Rectal smooth muscle tissue (tissue), 1 donor: ENCODE data around the gene ZNF211.

Experiments
- H3K27ac ChIP-seq: one replicate; pipeline ENCODE4 v1.7.0; 2013; ENCODE audit warnings: low read depth, low read length, inconsistent platforms
- H3K27me3 ChIP-seq: one replicate; pipeline ENCODE4 v1.7.0; 2013; ENCODE audit warnings: low read length; ENCODE audit not compliant: control insufficient read depth, insufficient read depth
- H3K36me3 ChIP-seq: one replicate; pipeline ENCODE4 v1.7.0; 2013; ENCODE audit warnings: low read length; ENCODE audit not compliant: control insufficient read depth, insufficient read depth
- H3K4me1 ChIP-seq: one replicate; pipeline ENCODE4 v1.7.0; 2013; ENCODE audit warnings: low read length; ENCODE audit not compliant: control insufficient read depth, insufficient read depth
- H3K4me3 ChIP-seq: one replicate; pipeline ENCODE4 v1.7.0; 2013; ENCODE audit warnings: low read length
- H3K9ac ChIP-seq: one replicate; pipeline ENCODE4 v1.7.0; 2013; ENCODE audit warnings: low read length

The ZNF211 gene

DNA sequence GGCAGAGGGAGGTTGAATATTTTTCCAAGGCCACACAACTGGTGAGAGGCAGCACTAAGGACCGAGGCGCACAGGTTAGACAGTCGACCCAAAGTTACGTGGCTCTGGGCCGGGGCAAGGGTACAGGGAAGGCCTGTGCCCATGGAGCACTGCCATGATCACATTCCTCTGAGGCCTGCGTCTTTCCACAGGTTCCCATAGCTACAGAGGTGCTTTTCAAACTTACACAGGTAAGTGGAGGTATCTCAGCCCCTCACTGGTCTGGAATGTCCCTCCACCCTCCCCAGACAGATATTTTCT is 814 bp downstream of the ZNF211 start:
- Histone ChIP-seq H3K27me3 (no peaks in the 10 kb centered on the region), H3K27ac (no peak overlapping the region), H3K4me3 (peak overlapping the region; percentile 73), H3K4me1 (peaks cover 8% of the 10 kb centered on the region), H3K9ac (no peak overlapping the region), H3K36me3 (peaks cover 26% of the 10 kb centered on the region)

DNA sequence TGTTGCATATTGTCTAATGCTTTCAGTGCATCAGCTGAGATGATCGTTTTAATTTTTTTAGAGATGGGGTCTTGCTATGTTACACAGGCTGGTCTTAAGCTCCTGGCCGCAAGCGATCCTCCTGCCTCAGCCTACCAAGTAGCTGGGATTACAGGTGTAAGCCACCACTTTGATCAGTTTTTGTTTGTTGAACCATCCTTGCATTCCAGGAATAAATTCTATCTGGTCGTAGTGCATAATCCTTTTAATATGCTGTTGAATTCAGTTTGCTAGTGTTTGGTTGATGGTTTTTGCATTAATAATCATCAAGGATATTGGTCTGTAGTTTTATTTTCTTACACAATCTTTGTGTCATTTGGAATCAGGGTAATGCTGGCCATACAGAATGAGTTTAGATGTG is 4.4 kb downstream of the ZNF211 start:
- H3K9ac ChIP-seq = no peak overlapping the region
- H3K36me3 ChIP-seq = peaks cover 50% of the 10 kb centered on the region
- peaks cover 8% of the 10 kb centered on the region for H3K4me1 ChIP-seq
- H3K4me3 ChIP-seq = no peak overlapping the region
- H3K27me3 ChIP-seq = no peaks in the 10 kb centered on the region
- H3K27ac ChIP-seq = no peak overlapping the region

DNA sequence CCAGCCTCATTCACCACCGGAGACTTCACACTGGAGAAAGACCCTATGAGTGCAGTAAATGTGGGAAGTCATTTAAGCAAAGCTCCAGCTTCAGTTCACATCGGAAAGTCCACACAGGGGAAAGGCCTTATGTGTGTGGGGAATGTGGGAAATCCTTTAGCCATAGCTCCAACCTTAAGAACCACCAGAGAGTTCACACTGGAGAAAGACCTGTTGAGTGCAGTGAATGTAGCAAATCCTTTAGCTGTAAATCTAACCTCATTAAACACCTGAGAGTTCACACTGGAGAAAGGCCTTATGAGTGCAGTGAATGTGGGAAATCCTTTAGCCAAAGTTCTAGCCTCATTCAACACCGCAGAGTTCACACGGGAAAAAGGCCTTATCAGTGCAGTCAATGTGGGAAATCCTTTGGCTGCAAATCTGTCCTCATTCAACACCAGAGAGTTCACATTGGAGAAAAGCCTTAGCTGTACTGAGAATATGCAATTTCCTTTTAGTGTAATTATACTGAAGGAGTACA is 8.8 kb downstream of the ZNF211 start:
- Histone ChIP-seq H3K4me3 (peak overlapping the region; percentile 9), H3K36me3 (peaks cover 41% of the 10 kb centered on the region), H3K4me1 (no peaks in the 10 kb centered on the region), H3K9ac (no peak overlapping the region), H3K27ac (no peak overlapping the region), H3K27me3 (no peaks in the 10 kb centered on the region)

DNA sequence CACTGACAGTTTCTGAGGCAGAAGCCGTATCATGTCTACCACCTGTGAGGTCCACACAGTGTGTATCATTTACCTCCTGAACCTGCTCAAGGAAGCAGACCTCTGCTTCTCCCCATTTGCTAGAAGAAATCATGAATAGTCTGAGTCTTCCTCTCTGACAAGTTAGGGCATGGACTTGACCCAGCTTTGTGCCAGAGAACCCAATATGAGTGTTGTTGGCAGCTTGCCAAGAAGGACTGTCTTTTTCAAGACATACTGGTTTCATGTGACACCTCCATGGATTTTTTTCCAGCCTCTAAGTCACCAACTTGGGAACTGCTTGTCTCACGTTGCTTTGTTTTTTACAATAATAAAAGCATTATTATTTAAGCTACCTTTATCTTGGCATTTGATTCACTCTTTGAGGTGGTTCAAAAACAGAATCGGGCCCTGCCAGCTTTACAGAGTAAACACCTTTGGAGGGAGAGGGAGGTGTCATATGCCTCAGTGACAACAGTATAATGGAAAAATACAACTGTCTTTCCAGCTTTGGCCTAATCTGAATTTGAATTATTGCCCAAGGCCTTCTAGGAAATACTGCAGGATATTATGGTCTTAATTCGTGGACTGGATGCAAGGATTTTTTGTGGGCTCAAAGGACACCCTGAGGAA is 9.6 kb downstream of the ZNF211 start:
- no peak overlapping the region for H3K9ac ChIP-seq
- no peaks in the 10 kb centered on the region for H3K27me3 ChIP-seq
- H3K4me1 ChIP-seq = no peaks in the 10 kb centered on the region
- H3K36me3 ChIP-seq = peaks cover 34% of the 10 kb centered on the region
- no peak overlapping the region for H3K27ac ChIP-seq
- peak overlapping the region; percentile 9 for H3K4me3 ChIP-seq

DNA sequence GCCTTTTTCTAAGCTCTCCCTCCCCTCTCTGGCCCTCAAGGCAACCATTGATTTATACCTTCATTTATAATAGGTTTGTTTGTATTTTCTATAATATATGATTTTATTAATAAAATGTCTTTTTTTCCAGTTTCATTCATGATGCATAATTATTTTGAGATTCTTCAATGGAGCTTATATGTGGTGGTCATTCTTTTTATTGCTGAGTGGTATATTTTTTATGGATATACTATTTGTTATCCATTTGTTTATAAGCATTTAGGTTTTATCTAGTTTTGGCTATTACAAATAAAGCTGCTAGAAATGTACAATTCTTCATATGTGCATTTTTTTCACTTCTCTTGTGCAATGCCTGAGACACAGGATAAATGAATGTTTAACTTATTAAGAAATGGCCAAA is 10.8 kb downstream of the ZNF211 start:
- Histone ChIP-seq H3K27ac (no peak overlapping the region), H3K4me3 (no peak overlapping the region), H3K9ac (no peak overlapping the region), H3K27me3 (no peaks in the 10 kb centered on the region), H3K36me3 (peaks cover 30% of the 10 kb centered on the region), H3K4me1 (no peaks in the 10 kb centered on the region)

DNA sequence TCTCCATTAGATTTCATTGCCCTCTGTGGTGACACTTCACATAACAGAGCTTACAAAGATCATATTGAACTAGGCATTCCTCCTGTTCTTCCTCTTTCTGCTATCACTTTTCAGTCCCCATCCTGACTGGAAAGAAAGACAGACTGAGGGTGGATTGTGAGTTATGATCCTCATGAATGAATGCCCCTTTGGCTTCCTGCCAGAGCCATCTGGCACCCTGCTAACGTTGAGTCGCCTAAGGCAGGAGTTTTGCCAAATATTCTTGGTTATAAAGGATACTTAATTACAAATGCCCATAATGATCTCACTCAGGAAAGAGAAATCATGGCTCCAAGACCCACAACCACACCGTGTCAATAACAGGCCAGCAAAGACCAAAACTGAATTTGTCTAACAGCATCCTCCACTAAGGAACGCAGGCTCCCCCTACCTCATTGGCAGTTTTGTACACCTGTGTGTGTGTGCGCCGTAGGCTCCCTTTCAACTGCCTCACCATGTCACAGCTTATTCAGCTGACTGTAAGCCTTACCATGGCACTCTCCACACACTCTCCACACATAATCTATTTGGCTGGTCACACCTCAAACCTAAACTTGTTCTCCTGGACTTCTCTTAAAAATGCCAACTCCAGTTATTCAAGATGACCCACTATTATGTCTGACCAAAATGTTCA is 15.5 kb downstream of the ZNF211 start:
- no peak overlapping the region for H3K4me3 ChIP-seq
- no peaks in the 10 kb centered on the region for H3K4me1 ChIP-seq
- H3K9ac ChIP-seq = no peak overlapping the region
- no peaks in the 10 kb centered on the region for H3K36me3 ChIP-seq
- H3K27ac ChIP-seq = no peak overlapping the region
- no peaks in the 10 kb centered on the region for H3K27me3 ChIP-seq

DNA sequence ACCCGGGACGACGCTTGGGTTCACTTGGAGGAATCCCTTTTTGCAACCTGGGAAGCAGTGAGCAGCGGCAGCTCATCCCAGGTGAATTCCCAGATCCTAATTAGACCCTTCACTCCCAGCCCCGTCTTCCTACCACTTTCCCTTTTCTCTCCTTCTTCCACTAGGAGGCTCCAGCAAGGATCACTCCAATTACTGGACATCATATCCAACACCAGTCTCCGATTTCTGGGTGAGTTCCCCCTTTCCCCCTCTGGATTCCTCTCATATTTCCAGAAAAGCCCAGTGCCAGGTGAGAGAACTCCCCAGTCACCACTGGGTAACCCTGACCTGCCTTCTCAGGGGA is 18.7 kb downstream of the ZNF211 start:
- Histone ChIP-seq H3K9ac (no peak overlapping the region), H3K4me3 (no peak overlapping the region), H3K36me3 (no peaks in the 10 kb centered on the region), H3K27me3 (peaks cover 2% of the 10 kb centered on the region), H3K4me1 (no peaks in the 10 kb centered on the region), H3K27ac (no peak overlapping the region)

DNA sequence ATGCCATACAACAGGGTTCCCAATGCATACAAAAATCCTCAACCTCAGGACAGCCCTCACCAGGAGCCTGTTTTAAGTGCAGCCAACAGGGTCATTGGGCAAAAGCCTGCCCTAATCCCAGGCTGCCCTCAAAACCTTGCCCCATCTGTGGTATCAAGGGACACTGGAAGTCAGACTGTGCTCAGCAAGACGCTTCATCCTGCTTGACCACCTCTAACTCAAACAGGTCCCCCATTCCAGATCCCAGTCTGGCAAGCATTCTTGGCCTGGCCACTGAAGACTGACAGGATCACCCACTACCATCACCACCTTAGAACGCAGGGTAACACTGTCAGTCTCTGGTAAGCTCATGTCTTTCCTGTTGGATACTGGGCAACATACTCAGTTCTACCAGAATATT is 20.7 kb downstream of the ZNF211 start:
- no peaks in the 10 kb centered on the region for H3K36me3 ChIP-seq
- no peak overlapping the region for H3K4me3 ChIP-seq
- no peaks in the 10 kb centered on the region for H3K4me1 ChIP-seq
- H3K9ac ChIP-seq = no peak overlapping the region
- no peak overlapping the region for H3K27ac ChIP-seq
- H3K27me3 ChIP-seq = peaks cover 2% of the 10 kb centered on the region

DNA sequence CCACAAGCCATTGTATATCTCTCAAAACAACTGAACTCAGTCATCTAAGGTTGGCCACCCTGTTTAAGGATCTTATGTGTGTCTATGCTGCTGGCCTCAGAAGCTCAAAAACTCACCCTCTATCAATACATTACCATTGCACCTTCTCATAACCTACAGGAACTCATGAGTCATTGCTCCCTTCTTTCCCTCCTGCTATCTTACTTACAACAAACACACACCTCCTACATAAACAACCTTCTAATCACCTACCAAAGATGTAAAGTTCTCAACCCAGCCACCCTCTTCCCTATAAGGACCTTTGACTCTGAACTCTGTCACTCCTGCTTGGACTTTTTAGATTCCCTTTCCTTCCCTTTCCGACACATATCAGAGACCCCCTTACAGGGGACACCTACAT is 22.5 kb downstream of the ZNF211 start:
- Histone ChIP-seq H3K4me1 (no peaks in the 10 kb centered on the region), H3K36me3 (no peaks in the 10 kb centered on the region), H3K27ac (no peak overlapping the region), H3K27me3 (peaks cover 2% of the 10 kb centered on the region), H3K9ac (no peak overlapping the region), H3K4me3 (no peak overlapping the region)

DNA sequence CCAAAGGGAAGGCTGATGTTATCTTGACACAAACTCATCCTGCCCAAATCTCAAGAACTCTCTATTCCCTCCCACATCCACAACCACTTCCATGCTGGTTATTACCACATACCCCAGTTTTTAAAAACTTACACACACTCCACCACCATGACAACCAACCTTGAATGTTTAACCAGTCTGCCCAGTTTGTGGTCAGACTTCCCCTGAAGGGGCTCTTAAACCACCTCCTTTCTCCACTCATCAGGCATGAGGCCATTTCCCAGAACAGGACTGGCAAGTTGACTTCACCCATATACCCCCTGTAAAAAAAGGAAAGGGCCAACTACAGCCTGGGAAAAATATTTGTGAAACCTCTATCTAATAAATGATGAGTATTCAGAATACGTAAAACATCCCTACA is 23.4 kb downstream of the ZNF211 start:
- Histone ChIP-seq H3K4me1 (no peaks in the 10 kb centered on the region), H3K4me3 (no peak overlapping the region), H3K27me3 (peaks cover 2% of the 10 kb centered on the region), H3K27ac (no peak overlapping the region), H3K36me3 (no peaks in the 10 kb centered on the region), H3K9ac (no peak overlapping the region)

DNA sequence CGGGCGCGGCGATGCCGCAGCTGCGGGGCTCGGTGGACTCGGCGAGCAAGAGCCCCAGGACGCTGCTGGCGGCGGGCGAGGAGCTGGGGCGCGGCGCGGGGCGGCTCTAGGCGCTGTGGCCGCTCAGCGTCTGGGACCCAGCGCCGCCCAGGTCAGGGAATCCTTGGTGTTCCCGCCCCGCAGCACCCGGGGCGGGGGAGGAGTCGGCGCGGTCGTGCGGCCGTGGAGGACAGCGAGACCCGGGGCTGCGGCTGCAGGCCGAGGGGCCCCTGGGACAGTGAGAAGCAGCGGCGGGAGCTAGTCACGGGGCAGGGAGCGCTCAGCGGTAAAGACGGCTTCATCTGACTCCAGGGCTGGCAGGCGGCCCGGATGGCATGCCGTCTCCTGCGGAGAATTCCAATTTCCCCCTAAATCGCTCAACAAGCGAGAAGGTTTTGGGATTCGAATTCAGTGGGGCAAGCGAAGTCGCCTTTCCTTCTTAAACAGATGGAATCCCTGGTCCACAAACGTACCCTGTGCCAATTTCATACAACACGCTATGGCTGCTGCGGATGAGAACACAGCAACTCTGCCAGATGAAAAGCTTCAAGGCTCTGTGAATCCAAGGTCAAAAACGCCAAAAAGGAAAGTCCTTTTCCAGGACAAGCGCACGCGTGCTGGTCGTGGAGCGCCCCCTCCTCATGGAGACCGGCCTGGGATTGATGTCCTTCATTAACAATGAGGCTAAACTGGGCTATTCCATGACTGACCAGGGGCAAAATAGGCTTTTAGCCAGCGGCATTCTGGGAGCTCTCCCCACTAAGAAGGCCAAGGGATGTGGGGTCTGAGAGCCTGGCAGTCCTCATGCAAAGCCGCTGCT is 31.5 kb downstream of the ZNF211 start:
- Histone ChIP-seq H3K9ac (peak overlapping the region; percentile 8), H3K4me3 (peak overlapping the region; percentile 60), H3K27ac (peak overlapping the region; percentile 66)

DNA sequence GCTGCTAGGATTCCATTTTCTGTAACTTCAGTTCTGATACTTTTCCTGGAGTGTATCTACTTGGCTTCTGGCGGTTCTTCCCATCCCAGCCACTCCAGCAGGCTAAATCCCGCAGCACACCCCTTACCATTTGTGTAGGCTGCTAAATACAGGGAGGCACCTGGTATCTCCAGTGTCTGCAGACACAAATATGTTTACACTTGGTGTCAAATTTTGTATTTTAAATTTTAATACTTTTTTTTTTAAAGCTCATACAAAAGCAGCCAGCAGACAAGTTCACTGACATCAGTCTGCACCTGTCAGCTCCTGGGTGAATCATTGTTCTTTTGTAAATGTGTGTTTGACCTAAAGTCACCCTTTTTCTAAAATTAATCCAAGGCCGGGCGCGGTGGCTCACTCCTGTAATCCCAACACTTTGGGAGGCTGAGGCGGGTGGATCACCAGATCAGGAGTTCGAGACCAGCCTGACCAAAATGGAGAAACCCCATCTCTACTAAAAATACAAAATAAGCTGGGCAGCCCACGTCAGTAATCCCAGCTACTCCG is 32.4 kb downstream of the ZNF211 start:
- H3K4me3 ChIP-seq = no peak overlapping the region
- H3K4me1 ChIP-seq = peaks cover 4% of the 10 kb centered on the region
- no peaks in the 10 kb centered on the region for H3K36me3 ChIP-seq
- H3K27ac ChIP-seq = no peak overlapping the region
- no peak overlapping the region for H3K9ac ChIP-seq
- no peaks in the 10 kb centered on the region for H3K27me3 ChIP-seq

More for the DNA sequence above, 31.5 kb downstream of the ZNF211 start:
- H3K27me3 ChIP-seq = no peaks in the 10 kb centered on the region
- H3K36me3 ChIP-seq = no peaks in the 10 kb centered on the region
- H3K4me1 ChIP-seq = peaks cover 4% of the 10 kb centered on the region
